OCI-LY1 (cell line): ENCODE measurements around the gene GDPD4.

Experiments used
- H2AFZ ChIP-seq: fragments of 200-600 bp; sonication (generic), shearing (Covaris generic); 2 replicates; pipeline ENCODE4 v1.6.0; 2014; ENCODE audit warnings: antibody characterized with exemption, mild to moderate bottlenecking, low read length
- H3F3A ChIP-seq: fragments of 200-600 bp; sonication (generic), shearing (Covaris generic); 2 replicates; pipeline ENCODE4 v1.6.0; 2014; ENCODE audit warnings: mild to moderate bottlenecking, antibody characterized with exemption, low read length, moderate library complexity; ENCODE audit not compliant: insufficient read depth
- H3K27ac ChIP-seq: fragments of 200-600 bp; sonication (generic); 2 replicates; pipeline ENCODE4 v1.5.1; 2014; ENCODE audit warnings: low read length, mixed run types, mild to moderate bottlenecking, low read depth; ENCODE audit not compliant: poor library complexity, severe bottlenecking
- H3K27me3 ChIP-seq: fragments of 200-600 bp; sonication (generic); 2 replicates; pipeline ENCODE4 v1.6.0; 2014; ENCODE audit warnings: antibody characterized with exemption, mild to moderate bottlenecking, low read length, moderate library complexity; ENCODE audit not compliant: insufficient read depth
- H3K36me3 ChIP-seq: fragments of 200-600 bp; sonication (generic); 2 replicates; pipeline ENCODE4 v1.6.1; 2014; ENCODE audit warnings: mild to moderate bottlenecking, antibody characterized with exemption, low read length, moderate library complexity, mixed read lengths; ENCODE audit not compliant: insufficient read depth
- H3K4me1 ChIP-seq: fragments of 200-600 bp; sonication (generic); 2 replicates; pipeline ENCODE4 v1.5.1; 2014; ENCODE audit warnings: mild to moderate bottlenecking, low read length, moderate library complexity; ENCODE audit not compliant: insufficient read depth, severe bottlenecking
- H3K4me2 ChIP-seq: fragments of 200-600 bp; sonication (generic), shearing (Covaris generic); 2 replicates; pipeline ENCODE4 v1.6.1; 2014; ENCODE audit warnings: low read length
- H3K4me3 ChIP-seq: fragments of 200-600 bp; sonication (generic); 2 replicates; pipeline ENCODE4 v1.5.1; 2014; ENCODE audit warnings: low read length, low read depth, mild to moderate bottlenecking, mixed read lengths; ENCODE audit not compliant: poor library complexity, severe bottlenecking
- H3K79me2 ChIP-seq: fragments of 200-600 bp; shearing (Covaris generic); 2 replicates; pipeline ENCODE4 v1.6.1; 2016; ENCODE audit warnings: mixed run types, low read length, mixed read lengths; ENCODE audit not compliant: insufficient read depth
- H3K9ac ChIP-seq: fragments of 200-600 bp; sonication (generic), shearing (Covaris generic); 2 replicates; pipeline ENCODE4 v1.6.1; 2014; ENCODE audit warnings: mild to moderate bottlenecking, low read length, mixed read lengths
- H3K9me2 ChIP-seq: fragments of 200-600 bp; sonication (generic), shearing (Covaris generic); 2 replicates; pipeline ENCODE4 v1.6.1; 2014; ENCODE audit warnings: low read depth, mild to moderate bottlenecking, low read length, mixed read lengths
- H3K9me3 ChIP-seq: fragments of 200-600 bp; shearing (Covaris generic); 2 replicates; pipeline ENCODE4 v1.6.1; 2014; ENCODE audit warnings: low read length, mixed read lengths
- H4K20me1 ChIP-seq: fragments of 200-600 bp; sonication (generic), shearing (Covaris generic); 2 replicates; pipeline ENCODE4 v1.6.0; 2016; ENCODE audit warnings: mild to moderate bottlenecking, low read length; ENCODE audit not compliant: insufficient read depth
- EZH2 ChIP-seq: fragments of 200-600 bp; sonication (generic), shearing (Covaris generic); IDR thresholded peaks from 2 replicates; pipeline ENCODE4 v1.8.0; 2017; ENCODE audit warnings: borderline replicate concordance, mixed run types, mild to moderate bottlenecking, antibody characterized with exemption, low read length, moderate library complexity, mixed read lengths
- TF ChIP-seq, protein P1 (sequence below): fragments of 200-600 bp; sonication (generic), shearing (Covaris generic); IDR thresholded peaks from 2 replicates; pipeline ENCODE4 v1.5.1; 2017; ENCODE audit warnings: mild to moderate bottlenecking, antibody characterized with exemption, low read length, moderate library complexity, mixed read lengths

Gene GDPD4

GRCh38 chr11:77223797-77224196 lies 77.7 kb downstream of the GDPD4 start:
- Histone ChIP-seq H3K79me2 (no peaks in the 10 kb centered on the region), H4K20me1 (no peaks in the 10 kb centered on the region), H3K4me3 (no peak overlapping the region), H3K9ac (no peak overlapping the region), H3F3A (no peaks in the 10 kb centered on the region), H3K27me3 (no peaks in the 10 kb centered on the region), H3K4me2 (no peak overlapping the region), H3K36me3 (no peaks in the 10 kb centered on the region), H3K9me2 (no peaks in the 10 kb centered on the region), H3K9me3 (no peaks in the 10 kb centered on the region), H3K27ac (no peak overlapping the region), H3K4me1 (no peaks in the 10 kb centered on the region), H2AFZ (no peak overlapping the region)
- no peak for TF ChIP-seq EZH2
- TF ChIP-seq, protein P1, sequence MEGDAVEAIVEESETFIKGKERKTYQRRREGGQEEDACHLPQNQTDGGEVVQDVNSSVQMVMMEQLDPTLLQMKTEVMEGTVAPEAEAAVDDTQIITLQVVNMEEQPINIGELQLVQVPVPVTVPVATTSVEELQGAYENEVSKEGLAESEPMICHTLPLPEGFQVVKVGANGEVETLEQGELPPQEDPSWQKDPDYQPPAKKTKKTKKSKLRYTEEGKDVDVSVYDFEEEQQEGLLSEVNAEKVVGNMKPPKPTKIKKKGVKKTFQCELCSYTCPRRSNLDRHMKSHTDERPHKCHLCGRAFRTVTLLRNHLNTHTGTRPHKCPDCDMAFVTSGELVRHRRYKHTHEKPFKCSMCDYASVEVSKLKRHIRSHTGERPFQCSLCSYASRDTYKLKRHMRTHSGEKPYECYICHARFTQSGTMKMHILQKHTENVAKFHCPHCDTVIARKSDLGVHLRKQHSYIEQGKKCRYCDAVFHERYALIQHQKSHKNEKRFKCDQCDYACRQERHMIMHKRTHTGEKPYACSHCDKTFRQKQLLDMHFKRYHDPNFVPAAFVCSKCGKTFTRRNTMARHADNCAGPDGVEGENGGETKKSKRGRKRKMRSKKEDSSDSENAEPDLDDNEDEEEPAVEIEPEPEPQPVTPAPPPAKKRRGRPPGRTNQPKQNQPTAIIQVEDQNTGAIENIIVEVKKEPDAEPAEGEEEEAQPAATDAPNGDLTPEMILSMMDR = no peak

DNA sequence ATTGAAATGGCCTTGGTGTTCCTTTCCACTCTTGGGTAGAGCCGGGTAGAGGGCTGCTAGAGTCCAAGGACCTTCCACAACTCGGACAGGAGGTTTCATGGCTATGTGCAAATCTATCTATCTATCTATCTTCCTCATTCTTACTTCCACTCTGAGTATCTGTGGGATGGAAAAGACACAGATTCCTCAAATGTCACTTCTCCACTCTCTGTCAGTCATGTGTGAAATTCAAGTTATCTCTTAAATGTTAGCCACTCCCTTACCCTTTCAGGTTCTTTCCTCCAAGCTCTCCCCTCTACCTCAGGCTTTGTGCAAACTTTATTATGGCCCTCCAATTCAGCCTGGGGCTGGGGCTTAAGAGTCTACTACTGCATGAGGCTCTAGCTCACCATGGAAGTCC lies 84.3 kb downstream of the GDPD4 start:
- H3K27ac ChIP-seq = no peak overlapping the region
- no peaks in the 10 kb centered on the region for H3K9me2 ChIP-seq
- no peaks in the 10 kb centered on the region for H3K36me3 ChIP-seq
- no peak overlapping the region for H3K4me2 ChIP-seq
- no peaks in the 10 kb centered on the region for H3F3A ChIP-seq
- H3K79me2 ChIP-seq = no peaks in the 10 kb centered on the region
- TF ChIP-seq, protein P1 = no peak
- no peak for TF ChIP-seq EZH2
- no peaks in the 10 kb centered on the region for H3K27me3 ChIP-seq
- H3K4me3 ChIP-seq = no peak overlapping the region
- H3K9ac ChIP-seq = no peak overlapping the region
- H3K9me3 ChIP-seq = no peaks in the 10 kb centered on the region
- no peaks in the 10 kb centered on the region for H4K20me1 ChIP-seq
- no peaks in the 10 kb centered on the region for H3K4me1 ChIP-seq
- H2AFZ ChIP-seq = no peak overlapping the region

GRCh38 chr11:77215106-77215505 lies 86.4 kb downstream of the GDPD4 start:
- H3K27ac ChIP-seq = no peak overlapping the region
- no peaks in the 10 kb centered on the region for H3K36me3 ChIP-seq
- TF ChIP-seq, protein P1 = no peak
- TF ChIP-seq EZH2 = no peak
- no peaks in the 10 kb centered on the region for H3K79me2 ChIP-seq
- H3K27me3 ChIP-seq = no peaks in the 10 kb centered on the region
- H3K9me2 ChIP-seq = no peaks in the 10 kb centered on the region
- no peaks in the 10 kb centered on the region for H4K20me1 ChIP-seq
- no peak overlapping the region for H2AFZ ChIP-seq
- no peaks in the 10 kb centered on the region for H3K9me3 ChIP-seq
- H3F3A ChIP-seq = no peaks in the 10 kb centered on the region
- no peaks in the 10 kb centered on the region for H3K4me1 ChIP-seq
- no peak overlapping the region for H3K4me2 ChIP-seq
- H3K4me3 ChIP-seq = no peak overlapping the region
- no peak overlapping the region for H3K9ac ChIP-seq
